Neural cell (in vitro differentiated cells): ENCODE data around the gene ABHD5.

ENCODE experiments used
- CTCF ChIP-seq: fragments of 450-650 bp; IDR thresholded peaks from 2 replicates; pipeline ENCODE4 v1.5.1; 2014; ENCODE audit warnings: antibody characterized with exemption, mild to moderate bottlenecking, moderate library complexity; ENCODE audit not compliant: poor library complexity, severe bottlenecking
- EP300 ChIP-seq: fragments of 450-650 bp; conservative IDR thresholded peaks from 2 replicates; pipeline ENCODE4 v1.6.1; 2014; ENCODE audit warnings: antibody characterized with exemption, mild to moderate bottlenecking, moderate library complexity; ENCODE audit not compliant: poor library complexity, severe bottlenecking
- EZH2 ChIP-seq: fragments of 200-600, 300-800 bp; shearing (Covaris generic), sonication (generic); IDR thresholded peaks from 2 replicates; pipeline ENCODE4 v1.6.1; 2014; ENCODE audit warnings: antibody characterized with exemption, low read length, borderline replicate concordance, mild to moderate bottlenecking; ENCODE audit not compliant: insufficient read depth, poor library complexity, severe bottlenecking
- MXI1 ChIP-seq: fragments of 450-650 bp; conservative IDR thresholded peaks from 2 replicates; pipeline ENCODE4 v1.6.1; 2014; ENCODE audit warnings: antibody characterized with exemption, mild to moderate bottlenecking; ENCODE audit not compliant: poor library complexity, severe bottlenecking
- REST ChIP-seq: IDR thresholded peaks from 2 replicates; pipeline ENCODE4 v1.6.1; 2012; ENCODE audit warnings: borderline replicate concordance
- SMC3 ChIP-seq: fragments of 450-650 bp; conservative IDR thresholded peaks from 2 replicates; pipeline ENCODE4 v1.6.1; 2014; ENCODE audit warnings: antibody characterized with exemption, mild to moderate bottlenecking, moderate library complexity; ENCODE audit not compliant: poor library complexity

GRCh38 chr3:43695863-43696262 lies 5.1 kb downstream of the ABHD5 start:
- TF ChIP-seq CTCF (no peak), EP300 (no peak), EZH2 (no peak), REST (no peak), MXI1 (no peak), SMC3 (no peak)
